ENCODE data around the gene MRPL18. TPM values are rescaled to one million over a fixed set of nuclear protein-coding genes. Genes with fewer than 3 reads are reported as not detected.
A peak's percentile ranks its signal among the peaks of the same experiment; 100 is the strongest.

MRPL18 gene
- total and polyA plus RNA-seq, 9 of the 15 experiments (the other 6 are each of a cell fraction or from before 2014, with no cell fraction given): 149 to 456 (median 196) TPM

- TF ChIP-seq CREB3L1 (IDR thresholded peaks at IDR 0.05; ENCODE audit: borderline replicate concordance, low read depth): no peak; the same call in 1 of the 2 replicates
- 0 out of 2 replicates have a peak, but pooled peaks have one; percentile 16 for TF ChIP-seq ZNF263 (CRISPR knock-in tag; IDR thresholded peaks at IDR 0.05; ENCODE audit: borderline replicate concordance)
- TF ChIP-seq NR1H2 (CRISPR knock-in tag; IDR thresholded peaks at IDR 0.05): no peak
- no peak for TF ChIP-seq ZBED1 (IDR thresholded peaks at IDR 0.05)
- no peak for TF ChIP-seq PHB2 (IDR thresholded peaks at IDR 0.05; ENCODE audit: low read depth)
- TF ChIP-seq, protein P1, sequence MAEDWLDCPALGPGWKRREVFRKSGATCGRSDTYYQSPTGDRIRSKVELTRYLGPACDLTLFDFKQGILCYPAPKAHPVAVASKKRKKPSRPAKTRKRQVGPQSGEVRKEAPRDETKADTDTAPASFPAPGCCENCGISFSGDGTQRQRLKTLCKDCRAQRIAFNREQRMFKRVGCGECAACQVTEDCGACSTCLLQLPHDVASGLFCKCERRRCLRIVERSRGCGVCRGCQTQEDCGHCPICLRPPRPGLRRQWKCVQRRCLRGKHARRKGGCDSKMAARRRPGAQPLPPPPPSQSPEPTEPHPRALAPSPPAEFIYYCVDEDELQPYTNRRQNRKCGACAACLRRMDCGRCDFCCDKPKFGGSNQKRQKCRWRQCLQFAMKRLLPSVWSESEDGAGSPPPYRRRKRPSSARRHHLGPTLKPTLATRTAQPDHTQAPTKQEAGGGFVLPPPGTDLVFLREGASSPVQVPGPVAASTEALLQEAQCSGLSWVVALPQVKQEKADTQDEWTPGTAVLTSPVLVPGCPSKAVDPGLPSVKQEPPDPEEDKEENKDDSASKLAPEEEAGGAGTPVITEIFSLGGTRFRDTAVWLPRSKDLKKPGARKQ (CRISPR knock-in tag; IDR thresholded peaks at IDR 0.05): no peak
- TF ChIP-seq XRCC4 (IDR thresholded peaks at IDR 0.05; ENCODE audit: extremely low read depth, insufficient read depth, insufficient read length): no peak
- TF ChIP-seq, protein P2, sequence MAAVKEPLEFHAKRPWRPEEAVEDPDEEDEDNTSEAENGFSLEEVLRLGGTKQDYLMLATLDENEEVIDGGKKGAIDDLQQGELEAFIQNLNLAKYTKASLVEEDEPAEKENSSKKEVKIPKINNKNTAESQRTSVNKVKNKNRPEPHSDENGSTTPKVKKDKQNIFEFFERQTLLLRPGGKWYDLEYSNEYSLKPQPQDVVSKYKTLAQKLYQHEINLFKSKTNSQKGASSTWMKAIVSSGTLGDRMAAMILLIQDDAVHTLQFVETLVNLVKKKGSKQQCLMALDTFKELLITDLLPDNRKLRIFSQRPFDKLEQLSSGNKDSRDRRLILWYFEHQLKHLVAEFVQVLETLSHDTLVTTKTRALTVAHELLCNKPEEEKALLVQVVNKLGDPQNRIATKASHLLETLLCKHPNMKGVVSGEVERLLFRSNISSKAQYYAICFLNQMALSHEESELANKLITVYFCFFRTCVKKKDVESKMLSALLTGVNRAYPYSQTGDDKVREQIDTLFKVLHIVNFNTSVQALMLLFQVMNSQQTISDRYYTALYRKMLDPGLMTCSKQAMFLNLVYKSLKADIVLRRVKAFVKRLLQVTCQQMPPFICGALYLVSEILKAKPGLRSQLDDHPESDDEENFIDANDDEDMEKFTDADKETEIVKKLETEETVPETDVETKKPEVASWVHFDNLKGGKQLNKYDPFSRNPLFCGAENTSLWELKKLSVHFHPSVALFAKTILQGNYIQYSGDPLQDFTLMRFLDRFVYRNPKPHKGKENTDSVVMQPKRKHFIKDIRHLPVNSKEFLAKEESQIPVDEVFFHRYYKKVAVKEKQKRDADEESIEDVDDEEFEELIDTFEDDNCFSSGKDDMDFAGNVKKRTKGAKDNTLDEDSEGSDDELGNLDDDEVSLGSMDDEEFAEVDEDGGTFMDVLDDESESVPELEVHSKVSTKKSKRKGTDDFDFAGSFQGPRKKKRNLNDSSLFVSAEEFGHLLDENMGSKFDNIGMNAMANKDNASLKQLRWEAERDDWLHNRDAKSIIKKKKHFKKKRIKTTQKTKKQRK (IDR thresholded peaks at IDR 0.05; ENCODE audit: borderline replicate concordance, low read depth, low read length): no peak
- TF ChIP-seq OTX1 (CRISPR knock-in tag; IDR thresholded peaks at IDR 0.05): peak; percentile 72; the same call in 1 of the 2 replicates
- TF ChIP-seq SMARCE1 (IDR thresholded peaks at IDR 0.05): no peak
- TF ChIP-seq, protein P3, sequence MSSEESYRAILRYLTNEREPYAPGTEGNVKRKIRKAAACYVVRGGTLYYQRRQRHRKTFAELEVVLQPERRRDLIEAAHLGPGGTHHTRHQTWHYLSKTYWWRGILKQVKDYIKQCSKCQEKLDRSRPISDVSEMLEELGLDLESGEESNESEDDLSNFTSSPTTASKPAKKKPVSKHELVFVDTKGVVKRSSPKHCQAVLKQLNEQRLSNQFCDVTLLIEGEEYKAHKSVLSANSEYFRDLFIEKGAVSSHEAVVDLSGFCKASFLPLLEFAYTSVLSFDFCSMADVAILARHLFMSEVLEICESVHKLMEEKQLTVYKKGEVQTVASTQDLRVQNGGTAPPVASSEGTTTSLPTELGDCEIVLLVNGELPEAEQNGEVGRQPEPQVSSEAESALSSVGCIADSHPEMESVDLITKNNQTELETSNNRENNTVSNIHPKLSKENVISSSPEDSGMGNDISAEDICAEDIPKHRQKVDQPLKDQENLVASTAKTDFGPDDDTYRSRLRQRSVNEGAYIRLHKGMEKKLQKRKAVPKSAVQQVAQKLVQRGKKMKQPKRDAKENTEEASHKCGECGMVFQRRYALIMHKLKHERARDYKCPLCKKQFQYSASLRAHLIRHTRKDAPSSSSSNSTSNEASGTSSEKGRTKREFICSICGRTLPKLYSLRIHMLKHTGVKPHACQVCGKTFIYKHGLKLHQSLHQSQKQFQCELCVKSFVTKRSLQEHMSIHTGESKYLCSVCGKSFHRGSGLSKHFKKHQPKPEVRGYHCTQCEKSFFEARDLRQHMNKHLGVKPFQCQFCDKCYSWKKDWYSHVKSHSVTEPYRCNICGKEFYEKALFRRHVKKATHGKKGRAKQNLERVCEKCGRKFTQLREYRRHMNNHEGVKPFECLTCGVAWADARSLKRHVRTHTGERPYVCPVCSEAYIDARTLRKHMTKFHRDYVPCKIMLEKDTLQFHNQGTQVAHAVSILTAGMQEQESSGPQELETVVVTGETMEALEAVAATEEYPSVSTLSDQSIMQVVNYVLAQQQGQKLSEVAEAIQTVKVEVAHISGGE (CRISPR knock-in tag; IDR thresholded peaks at IDR 0.05): peak in 1 of 3 experiments; percentile 81; a peak in 2 of 6 replicates
- no peak for TF ChIP-seq SMARCA5 (IDR thresholded peaks at IDR 0.05)
- no peak for TF ChIP-seq FOXA3 (CRISPR knock-in tag; conservative IDR thresholded peaks at IDR 0.05 in 1 of 2, IDR thresholded peaks at IDR 0.05 in 1 of 2)
- TF ChIP-seq SPI1 (IDR thresholded peaks at IDR 0.05; ENCODE audit: borderline replicate concordance, low read depth, low read length): no peak
- no peak for TF ChIP-seq FOXJ2 (tag; IDR thresholded peaks at IDR 0.05)
- TF ChIP-seq ZNF766 (CRISPR knock-in tag; conservative IDR thresholded peaks at IDR 0.05): 0 out of 2 replicates have a peak, but pooled peaks have one; percentile 31
- no peak for TF ChIP-seq POLR2G (IDR thresholded peaks at IDR 0.05; ENCODE audit: low read depth, low read length)
These were observed 29.0 kb upstream of the MRPL18 start (continued) for GRCh38 chr6:159761129-159761872.

Data from K562 (cell line).